GM21529 (cell line): ENCODE results near the gene TYW3.
"Not testable (repeated sequence)": the region's sequence is repeated elsewhere in the genome, so short reads cannot be mapped to it uniquely, and the experiment has no call there.

Experiments used
- ATAC-seq: cut with Tn5 transposase; IDR thresholded peaks from one replicate; pipeline ENCODE4 v1.9.1; 2021; ENCODE audit not compliant: unreplicated experiment

Gene TYW3

GRCh38 chr1:74731399-74732052, 1.4 kb upstream of the TYW3 start:
- ATAC-seq, result no peak

- peak; percentile 16 for ATAC-seq
Observed at GRCh38 chr1:74732071-74732946, 643 bp upstream of the TYW3 start.

- ATAC-seq, result peak; percentile 50
Observed at GRCh38 chr1:74733604-74734484, 892 bp downstream of the TYW3 start.

- no peak for ATAC-seq
Observed at GRCh38 chr1:74737333-74737732, 4.4 kb downstream of the TYW3 start.

- not testable (repeated sequence) for ATAC-seq
Observed at GRCh38 chr1:74740307-74740980, 7.5 kb downstream of the TYW3 start.

- not testable (repeated sequence) for ATAC-seq
Observed at GRCh38 chr1:74745247-74745646, 12.3 kb downstream of the TYW3 start.

GRCh38 chr1:74748960-74749359, 16.0 kb downstream of the TYW3 start:
- no peak for ATAC-seq

GRCh38 chr1:74753104-74753503, 20.2 kb downstream of the TYW3 start:
- no peak for ATAC-seq

GRCh38 chr1:74755475-74755874, 22.5 kb downstream of the TYW3 start:
- ATAC-seq, result no peak

GRCh38 chr1:74756650-74757049, 23.7 kb downstream of the TYW3 start:
- ATAC-seq, result not testable (repeated sequence)

- no peak for ATAC-seq
Observed at GRCh38 chr1:74763807-74764206, 30.9 kb downstream of the TYW3 start.

GRCh38 chr1:74766579-74766978, 33.6 kb downstream of the TYW3 start:
- no peak for ATAC-seq

- peak; percentile 54 for ATAC-seq
Observed at GRCh38 chr1:74767490-74767889, 34.5 kb downstream of the TYW3 start.

- ATAC-seq, result peak; percentile 69
Observed at GRCh38 chr1:74771913-74772515, 39.1 kb downstream of the TYW3 start.

- ATAC-seq, result no peak
Observed at GRCh38 chr1:74772945-74773344, 40.0 kb downstream of the TYW3 start.

GRCh38 chr1:74773582-74773981, 40.6 kb downstream of the TYW3 start:
- no peak for ATAC-seq

GRCh38 chr1:74775735-74776134, 42.8 kb downstream of the TYW3 start:
- ATAC-seq, result no peak

GRCh38 chr1:74777525-74777924, 44.6 kb downstream of the TYW3 start:
- ATAC-seq, result no peak

GRCh38 chr1:74779750-74780149, 46.8 kb downstream of the TYW3 start:
- no peak for ATAC-seq

- ATAC-seq, result no peak
Observed at GRCh38 chr1:74780594-74780993, 47.6 kb downstream of the TYW3 start.
